Stimulated activated CD8-positive, alpha-beta memory T cell treated with anti-CD3 and anti-CD28 coated beads, Interleukin-4, amount 100 ng/mL, for 4 hours (primary cell): ENCODE measurements around the gene CPSF4L.
"Not testable (repeated sequence)": the region's sequence is repeated elsewhere in the genome, so short reads cannot be mapped to it uniquely, and the experiment has no call there.

Experiments used
- DNase-seq, 2 donors: peaks; one replicate each; pipeline ENCODE4 v3.0.0-alpha.2; 2020; ENCODE audit warnings: low read depth in 2 of 2, low spot score in 1 of 2

CPSF4L gene

GRCh38 chr17:73261617-73261951, at the start of gene CPSF4L:
CPSF4L (minus strand) TSS chr17:73261880; CDS start chr17:73261818, 62 bp downstream.
- no peak for DNase-seq

GRCh38 chr17:73311428-73311780, 49.7 kb upstream of the CPSF4L start:
- DNase-seq, result no peak

DNA sequence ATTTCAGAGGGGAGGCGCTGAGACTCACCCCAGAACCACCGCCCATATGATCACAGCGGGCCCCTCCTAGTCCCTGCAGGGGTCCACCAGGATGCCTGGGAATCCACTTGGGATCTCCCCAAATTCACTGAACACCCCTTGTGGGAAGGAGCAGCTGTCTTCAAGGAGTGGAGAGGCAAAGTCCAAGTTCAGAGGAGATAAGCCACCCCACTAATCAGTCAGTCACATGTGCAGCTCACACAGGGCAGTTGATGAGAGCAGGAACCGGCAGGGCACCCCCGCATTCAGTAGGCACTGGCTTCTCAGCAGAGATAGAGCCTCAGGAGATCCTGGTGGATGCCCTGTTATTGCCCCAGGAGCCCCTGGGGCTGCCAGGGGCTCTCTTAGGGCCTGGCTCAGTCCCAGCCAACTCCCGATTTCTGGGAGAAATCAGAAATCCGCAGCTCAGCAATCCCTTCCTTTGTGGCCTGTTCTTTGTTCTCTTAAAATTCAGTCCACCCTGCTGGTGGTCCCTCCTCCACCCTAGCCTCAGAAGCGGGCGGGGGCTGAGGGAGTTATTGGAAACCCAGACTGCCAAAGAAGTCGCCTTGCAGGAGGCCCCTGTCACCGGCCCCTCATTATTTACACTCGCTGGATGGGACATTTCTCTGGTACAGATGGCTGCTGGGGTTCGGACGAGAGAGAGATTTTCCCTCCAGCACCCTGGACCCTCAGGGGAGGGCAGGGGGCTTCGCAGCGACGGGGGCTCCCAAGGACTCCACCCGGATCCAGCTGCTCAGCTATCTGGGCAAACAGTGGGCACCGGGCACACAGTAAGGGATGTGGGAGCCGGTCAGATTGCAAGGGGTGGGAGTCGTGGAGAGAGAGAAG, 48.3 kb upstream of the CPSF4L start:
- DNase-seq, result no peak

GRCh38 chr17:73308959-73309358, 47.3 kb upstream of the CPSF4L start:
- DNase-seq, result not testable (repeated sequence)

DNA sequence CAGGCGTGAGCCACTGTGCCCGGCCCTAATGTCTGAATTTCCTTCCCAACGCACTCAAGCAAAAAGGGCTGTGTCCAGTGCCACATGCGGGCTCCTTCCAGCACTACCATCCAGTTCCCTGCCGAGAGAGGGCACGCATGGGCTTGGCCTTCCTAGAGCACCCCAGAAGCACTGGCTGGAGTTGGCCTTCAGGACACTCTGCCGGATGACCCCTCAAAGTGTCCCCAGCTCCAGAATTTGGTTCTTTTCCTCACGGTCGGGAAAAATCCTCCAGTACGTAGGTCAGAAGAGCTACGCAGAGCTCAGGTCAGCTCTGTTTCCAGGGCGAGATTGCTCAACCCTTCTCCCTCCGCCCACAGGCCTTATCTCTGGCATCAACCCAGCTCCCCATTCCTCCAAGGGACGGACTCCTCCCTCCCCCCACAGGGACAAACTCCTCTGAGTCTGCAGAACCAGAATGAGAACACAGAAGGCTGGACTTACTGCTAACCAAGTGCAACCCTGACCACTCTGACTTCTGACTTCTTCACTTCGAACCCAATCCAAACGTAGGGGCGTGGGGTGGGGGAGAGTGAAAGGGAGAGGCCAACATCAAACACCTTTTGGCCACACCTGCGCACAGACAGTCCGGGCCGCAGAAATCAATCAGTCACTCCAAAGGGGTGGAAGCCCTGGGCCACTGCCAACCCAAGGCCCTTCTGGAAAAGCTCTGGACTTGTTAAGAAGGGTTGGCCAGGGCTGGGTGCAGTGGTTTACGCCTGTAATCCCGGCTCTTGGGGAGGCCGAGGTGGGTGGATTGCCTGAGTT, 46.5 kb upstream of the CPSF4L start:
- no peak for DNase-seq

DNA sequence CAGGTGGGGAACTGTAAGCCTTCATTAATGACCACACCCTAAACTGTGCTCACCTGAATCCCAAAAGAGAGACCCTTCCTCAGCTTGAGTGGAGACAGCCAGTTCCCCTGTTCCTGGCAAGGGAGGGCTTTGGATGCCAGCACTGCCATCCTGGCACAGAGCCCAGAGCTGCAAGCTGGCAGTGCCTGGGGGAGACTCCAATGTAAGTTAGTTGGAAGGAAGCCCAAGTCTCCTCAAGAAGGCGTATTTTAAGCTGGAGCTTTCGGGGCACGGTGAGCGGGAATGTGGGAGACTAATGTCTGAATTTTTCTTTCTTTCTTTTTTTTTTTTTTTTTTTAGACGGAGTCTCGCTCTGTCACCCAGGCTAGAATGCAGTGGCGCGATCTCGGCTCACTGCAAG, 45.5 kb upstream of the CPSF4L start:
- no peak for DNase-seq

DNA sequence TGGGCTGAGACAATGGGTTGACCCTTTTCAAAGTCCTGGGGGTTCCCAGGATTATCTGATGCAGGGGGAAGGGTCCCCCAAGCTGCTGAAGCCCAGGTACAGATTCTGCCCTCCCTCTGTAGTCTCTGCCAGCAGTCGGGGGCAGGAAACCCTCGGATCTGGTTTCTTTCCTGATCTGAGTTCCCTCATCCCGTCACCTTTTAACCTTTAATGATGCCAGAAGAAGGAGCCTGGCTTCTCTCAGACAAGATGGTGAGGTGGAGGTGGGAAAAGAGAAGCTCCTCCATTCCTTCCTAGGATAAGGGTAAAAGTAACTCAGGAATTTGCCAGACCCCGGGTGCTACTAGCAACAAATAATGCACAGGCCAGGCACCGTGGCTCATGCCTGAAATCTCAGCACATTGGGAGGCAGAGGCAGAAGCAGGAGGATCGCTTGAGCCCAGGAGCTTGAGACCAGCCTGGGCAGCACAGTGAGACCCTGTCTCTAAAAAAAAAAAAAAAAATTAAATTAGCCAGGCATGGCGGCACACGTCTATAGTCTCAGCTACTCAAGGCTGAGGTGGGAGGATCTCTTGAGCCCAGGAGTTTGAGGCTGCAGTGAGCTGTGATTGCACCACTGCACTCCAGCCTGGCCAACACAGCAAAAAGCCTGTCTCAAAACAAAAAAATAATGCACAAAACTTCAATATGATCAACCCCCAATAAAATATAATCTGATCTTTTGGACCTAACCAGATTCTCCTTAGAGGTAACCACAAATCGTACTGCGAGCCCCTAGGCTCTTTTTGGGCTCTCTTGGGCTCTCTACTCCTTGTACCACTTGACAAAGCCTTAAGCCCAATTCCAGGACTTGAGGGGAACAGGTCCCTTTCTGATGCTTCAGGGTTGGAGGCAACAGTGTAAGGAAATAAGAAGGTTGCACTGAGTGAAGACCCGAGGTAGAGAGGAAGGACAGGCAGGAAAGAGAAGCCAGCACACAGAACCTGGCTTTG, 44.5 kb upstream of the CPSF4L start:
- no peak for DNase-seq

- no peak for DNase-seq
Observed at GRCh38 chr17:73304971-73305812, 43.5 kb upstream of the CPSF4L start.

GRCh38 chr17:73304438-73304837, 42.8 kb upstream of the CPSF4L start:
- DNase-seq, result no peak

- no peak for DNase-seq
Observed at GRCh38 chr17:73302189-73302588, 40.5 kb upstream of the CPSF4L start.

- DNase-seq, result no peak
Observed at GRCh38 chr17:73301369-73301768, 39.7 kb upstream of the CPSF4L start.

- DNase-seq, result no peak
Observed at GRCh38 chr17:73300392-73300791, 38.7 kb upstream of the CPSF4L start.

DNA sequence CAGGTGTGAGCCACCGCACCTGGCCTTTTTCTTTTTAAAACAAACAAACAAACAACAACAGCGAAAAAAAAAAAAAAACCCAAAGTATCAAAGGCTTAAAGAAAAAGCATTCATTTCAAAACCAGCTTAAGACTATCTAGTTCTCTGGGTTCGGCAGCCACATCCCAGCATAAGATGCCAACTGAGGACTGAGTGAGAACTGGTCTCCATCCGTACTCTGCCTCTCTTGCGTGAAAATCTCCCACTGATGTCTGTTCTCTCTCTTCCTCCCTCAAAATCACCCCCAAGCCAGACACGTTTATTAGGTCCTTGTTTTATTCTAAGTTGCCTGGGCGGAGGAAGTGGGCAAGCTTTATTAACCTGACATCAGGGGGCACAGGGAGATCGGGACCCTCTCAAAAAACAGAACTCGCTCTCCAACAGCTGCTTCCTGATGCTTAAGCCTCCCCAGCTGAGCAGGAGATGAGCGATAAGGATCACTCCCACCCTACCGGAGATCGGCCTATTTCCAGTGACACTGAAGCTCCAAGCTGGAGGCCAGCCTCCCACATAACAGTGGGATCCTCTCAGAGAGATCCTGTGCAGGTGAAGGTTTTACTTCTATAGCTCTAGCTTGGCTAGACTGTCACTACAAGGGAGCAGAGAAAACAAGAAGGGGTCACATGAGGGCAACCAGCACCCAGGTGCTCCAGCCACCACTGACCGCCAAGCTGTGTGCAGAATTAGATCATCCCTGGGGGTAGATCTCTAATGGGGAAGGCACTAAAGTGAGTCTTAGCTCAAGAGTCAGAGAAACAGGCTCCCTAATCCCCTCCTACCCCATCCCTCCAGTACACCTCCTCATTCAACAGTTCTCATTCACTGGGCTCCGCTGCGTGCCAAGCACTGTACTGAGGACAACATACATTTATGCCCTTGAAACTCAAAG, 36.5 kb upstream of the CPSF4L start:
- DNase-seq, result no peak

- no peak for DNase-seq
Observed at GRCh38 chr17:73293480-73293911, 31.8 kb upstream of the CPSF4L start.

DNA sequence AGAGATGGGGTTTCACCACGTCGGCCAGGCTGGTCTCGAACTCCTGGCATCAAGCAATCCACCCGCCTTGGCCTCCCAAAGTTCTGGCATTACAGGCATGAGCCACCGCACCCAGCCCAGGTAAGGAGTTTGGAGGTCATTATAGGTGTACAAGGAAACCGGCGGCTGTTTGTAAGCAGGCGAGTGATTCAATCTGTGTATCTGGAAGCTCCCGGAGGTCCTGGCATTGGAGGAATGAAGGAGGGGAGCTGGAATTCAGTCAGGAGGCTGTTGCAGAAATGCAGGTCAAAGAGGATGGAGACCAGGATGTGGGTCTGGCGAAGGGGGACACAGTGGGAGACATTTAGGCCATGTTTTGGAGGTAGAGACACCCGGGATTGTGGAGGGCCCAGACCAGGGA, 31.4 kb upstream of the CPSF4L start:
- DNase-seq, result no peak

DNA sequence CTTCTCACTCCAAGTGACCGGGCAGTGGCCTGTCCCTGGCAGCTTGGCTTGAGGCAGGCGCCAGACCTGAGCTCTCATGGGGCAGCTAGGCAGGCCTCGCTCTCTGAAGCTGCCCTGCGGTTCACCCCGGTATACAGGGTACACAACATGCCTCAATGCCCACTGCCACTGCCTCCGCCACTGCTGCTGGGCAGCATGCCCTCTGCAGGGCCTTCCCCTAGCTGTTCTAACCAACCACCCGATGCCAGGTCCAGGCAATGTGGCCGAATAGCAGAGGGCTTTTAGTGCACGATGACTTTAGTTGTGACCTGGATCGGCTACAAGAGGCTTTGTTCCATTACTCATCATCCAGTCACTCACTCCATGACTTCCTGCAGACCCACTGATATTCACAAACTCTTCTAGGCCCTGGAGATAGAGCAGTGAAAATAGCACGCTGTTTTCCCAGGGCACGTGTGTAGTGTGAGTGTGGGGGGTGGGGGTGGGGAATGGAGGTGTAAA, 30.4 kb upstream of the CPSF4L start:
- DNase-seq, result no peak

DNA sequence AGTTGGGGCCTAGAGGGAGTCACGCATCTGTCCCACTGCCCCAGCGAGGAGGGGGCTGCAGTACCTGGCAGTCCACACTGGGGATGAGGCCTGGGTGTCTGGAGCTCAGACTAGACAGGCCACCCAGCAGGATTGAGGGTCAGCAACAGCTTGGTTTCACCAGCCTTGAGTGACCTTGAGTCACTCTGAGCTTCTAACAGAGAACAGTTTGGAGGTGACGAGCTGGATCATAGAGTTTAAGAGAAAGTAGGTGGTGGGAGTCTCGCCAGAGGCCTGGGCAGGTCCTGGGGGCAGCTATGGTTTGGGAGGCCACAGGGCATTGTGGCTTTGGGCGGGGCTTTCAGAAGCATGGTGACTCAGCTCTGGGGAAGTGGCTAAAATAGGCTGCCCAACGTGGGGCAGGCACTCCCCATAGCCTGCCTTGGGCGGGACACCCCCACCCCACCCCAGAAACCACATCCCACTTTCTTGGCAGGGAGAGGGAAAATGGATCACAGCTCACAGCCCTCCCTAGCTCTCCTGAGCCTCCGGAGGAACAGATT, 29.7 kb upstream of the CPSF4L start:
- no peak for DNase-seq

GRCh38 chr17:73290399-73291259, 28.9 kb upstream of the CPSF4L start:
- DNase-seq, result no peak
